Measurements from ENCODE around the gene STK32B. TPM values are rescaled to one million over a fixed set of nuclear protein-coding genes. Genes with fewer than 3 reads are reported as not detected.

STK32B gene
- total and polyA plus RNA-seq, 2 donors (not counting 3 experiments of a cell fraction or from before 2014, with no cell fraction given), result 5.6 to 7.8 TPM

DNA sequence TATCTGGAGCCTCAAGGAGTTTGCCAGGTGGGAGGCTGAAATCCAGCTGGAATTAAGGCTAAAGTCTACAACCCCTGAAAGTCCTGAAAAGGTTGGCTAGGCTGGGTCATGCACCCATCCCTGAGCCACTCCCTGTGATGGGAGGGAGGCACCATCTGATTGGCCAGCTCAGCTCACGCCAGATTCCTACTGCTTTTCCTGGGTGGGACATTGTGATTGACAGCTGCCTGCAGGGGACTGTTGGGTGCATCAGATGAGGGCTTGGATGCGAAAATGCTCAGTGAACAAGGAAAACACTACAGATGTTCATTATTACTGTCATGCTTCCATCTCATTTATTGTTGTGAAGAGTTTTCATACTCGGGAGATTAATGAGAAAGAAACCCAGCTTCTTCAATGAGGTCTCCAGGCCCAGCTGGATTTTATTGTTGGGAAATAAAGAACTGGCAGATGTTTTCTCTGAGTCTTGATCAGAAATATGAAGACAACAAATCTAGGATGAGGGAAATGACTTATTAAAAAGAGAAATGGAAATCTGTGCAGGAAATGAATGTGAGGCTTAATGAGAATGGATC, 185.9 kb downstream of the STK32B start:
- no peak for DNase-seq (ENCODE audit: low read depth, low spot score)
- TF ChIP-seq FOS (IDR thresholded peaks at IDR 0.05; ENCODE audit: borderline replicate concordance, insufficient read depth, low read length), result no peak
- no peak for TF ChIP-seq POLR2A (IDR thresholded peaks at IDR 0.05; ENCODE audit: low read depth, low read length)
- TF ChIP-seq, protein P1, sequence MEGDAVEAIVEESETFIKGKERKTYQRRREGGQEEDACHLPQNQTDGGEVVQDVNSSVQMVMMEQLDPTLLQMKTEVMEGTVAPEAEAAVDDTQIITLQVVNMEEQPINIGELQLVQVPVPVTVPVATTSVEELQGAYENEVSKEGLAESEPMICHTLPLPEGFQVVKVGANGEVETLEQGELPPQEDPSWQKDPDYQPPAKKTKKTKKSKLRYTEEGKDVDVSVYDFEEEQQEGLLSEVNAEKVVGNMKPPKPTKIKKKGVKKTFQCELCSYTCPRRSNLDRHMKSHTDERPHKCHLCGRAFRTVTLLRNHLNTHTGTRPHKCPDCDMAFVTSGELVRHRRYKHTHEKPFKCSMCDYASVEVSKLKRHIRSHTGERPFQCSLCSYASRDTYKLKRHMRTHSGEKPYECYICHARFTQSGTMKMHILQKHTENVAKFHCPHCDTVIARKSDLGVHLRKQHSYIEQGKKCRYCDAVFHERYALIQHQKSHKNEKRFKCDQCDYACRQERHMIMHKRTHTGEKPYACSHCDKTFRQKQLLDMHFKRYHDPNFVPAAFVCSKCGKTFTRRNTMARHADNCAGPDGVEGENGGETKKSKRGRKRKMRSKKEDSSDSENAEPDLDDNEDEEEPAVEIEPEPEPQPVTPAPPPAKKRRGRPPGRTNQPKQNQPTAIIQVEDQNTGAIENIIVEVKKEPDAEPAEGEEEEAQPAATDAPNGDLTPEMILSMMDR (IDR thresholded peaks at IDR 0.05; ENCODE audit: extremely low read depth in 1 of 2, insufficient read depth in 1 of 2, low read depth in 1 of 2, low read length in 2 of 2), result no peak
- TF ChIP-seq, protein P2, sequence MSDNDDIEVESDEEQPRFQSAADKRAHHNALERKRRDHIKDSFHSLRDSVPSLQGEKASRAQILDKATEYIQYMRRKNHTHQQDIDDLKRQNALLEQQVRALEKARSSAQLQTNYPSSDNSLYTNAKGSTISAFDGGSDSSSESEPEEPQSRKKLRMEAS (IDR thresholded peaks at IDR 0.05; ENCODE audit: insufficient read depth, insufficient read length), result no peak
- TF ChIP-seq JUN (IDR thresholded peaks at IDR 0.05; ENCODE audit: borderline replicate concordance, insufficient read depth, insufficient read length, low read depth), result no peak
- TF ChIP-seq MYC (IDR thresholded peaks at IDR 0.05; ENCODE audit: low read depth, low read length), result no peak
- TF ChIP-seq GATA2 (IDR thresholded peaks at IDR 0.05; ENCODE audit: insufficient read depth, insufficient read length, low read depth, low read length), result no peak
- TF ChIP-seq POLR2AphosphoS5 (IDR thresholded peaks at IDR 0.05; ENCODE audit: insufficient read depth, low read depth, low read length), result no peak
- TF ChIP-seq EZH2 (IDR thresholded peaks at IDR 0.05; ENCODE audit: borderline replicate concordance, low read depth, low read length, severe bottlenecking), result no peak
- dilution Hi-C loops (cut with MboI; ENCODE audit: extremely low pct_ligation_motif_present, low sequenced_read_pairs), result no loop called here
- POLR2A ChIA-PET, result no interaction called here
- no peaks in the 10 kb centered on the region for H4K20me1 ChIP-seq (replicated peaks; ENCODE audit: control insufficient read depth, extremely low read depth, insufficient read depth, low read length)
- no peak overlapping the region for H3K9ac ChIP-seq (replicated peaks; ENCODE audit: extremely low read depth, insufficient read depth, low read length)
- no peak for FAIRE-seq
- no TSS peak for BruUV-seq (replicated peaks)
- H3K27ac ChIP-seq (ENCODE audit: insufficient read depth, low read depth, low read length), result no peak overlapping the region
- intact Hi-C loops (cut with micrococcal nuclease), result no loop called here
- no peak overlapping the region for H3K4me2 ChIP-seq (ENCODE audit: insufficient read depth, low read length)
- H3K4me3 ChIP-seq (replicated peaks in 1 of 3; ENCODE audit: insufficient read depth in 1 of 3, low read depth in 1 of 3, low read length in 3 of 3), result no peak overlapping the region
- H2AFZ ChIP-seq (ENCODE audit: low read depth, low read length), result no peak overlapping the region
- no peaks in the 10 kb centered on the region for H3K36me3 ChIP-seq (ENCODE audit: control insufficient read depth in 2 of 2, extremely low read depth in 1 of 2, insufficient read depth in 2 of 2, low read length in 2 of 2)
- H3K9me3 ChIP-seq (replicated peaks; ENCODE audit: control insufficient read depth, insufficient read depth, low read length), result no peaks in the 10 kb centered on the region
- H3K4me1 ChIP-seq (ENCODE audit: control insufficient read depth, extremely low read depth, insufficient read depth, low read length), result no peaks in the 10 kb centered on the region
- CTCF ChIA-PET, result no interaction called here
- no peaks in the 10 kb centered on the region for H3K27me3 ChIP-seq (ENCODE audit: control insufficient read depth in 2 of 2, insufficient read depth in 2 of 2, low read length in 2 of 2)
- no peaks in the 10 kb centered on the region for H3K79me2 ChIP-seq (ENCODE audit: control insufficient read depth, insufficient read depth, low read length)
- no peaks in the 10 kb centered on the region for H3K9me1 ChIP-seq (replicated peaks; ENCODE audit: control insufficient read depth, extremely low read depth, insufficient read depth, low read length)

All from endothelial cell of umbilical vein (primary cell).